GM12892 (cell line): Measurements from ENCODE around the gene SPDYE16.
"Not testable (repeated sequence)": the region's sequence is repeated elsewhere in the genome, so short reads cannot be mapped to it uniquely, and the experiment has no call there.

Source experiments
- POLR2A ChIP-seq: IDR thresholded peaks from 2 replicates; pipeline ENCODE4 v1.6.1; 2011; ENCODE audit warnings: low read depth, low read length, control low read depth
- POLR2AphosphoS5 ChIP-seq: IDR thresholded peaks from 2 replicates; pipeline ENCODE4 v1.6.1; 2011; ENCODE audit warnings: low read depth, low read length, control low read depth

- TF ChIP-seq POLR2A, POLR2AphosphoS5: not testable (repeated sequence)
These were observed 40.7 kb upstream of the SPDYE16 start for GRCh38 chr7:76583636-76584281.
